Thyroid gland (tissue), 4 donors: ENCODE measurements around the gene LYZL1. TPM values are rescaled to one million over a fixed set of nuclear protein-coding genes. Genes with fewer than 3 reads are reported as not detected.
A peak's percentile ranks its signal among the peaks of the same experiment; 100 is the strongest.
"Not testable (repeated sequence)": the region's sequence is repeated elsewhere in the genome, so short reads cannot be mapped to it uniquely, and the experiment has no call there.

Experiments
- DNase-seq, 2 donors: peaks; one replicate each; pipeline ENCODE4 v3.0.0-alpha.2; 2019
- H3K27ac ChIP-seq, 3 donors: fragments of 200-600 bp; sonication (generic); 1 replicate in 2 of 3; 2 replicates in 1 of 3; pipeline ENCODE4 v1.5.1; 2016 to 2019; ENCODE audit warnings: mild to moderate bottlenecking in 1 of 3, moderate library complexity in 1 of 3
- H3K27me3 ChIP-seq: fragments of 200-600 bp; sonication (generic); one replicate; pipeline ENCODE4 v1.5.1; 2019
- H3K36me3 ChIP-seq, 2 donors: fragments of 200-600 bp; sonication (generic); one replicate each; pipeline ENCODE4 v1.5.1; 2016 to 2019
- H3K4me1 ChIP-seq, 2 donors: fragments of 200-600 bp; sonication (generic); one replicate each; pipeline ENCODE4 v1.5.1; 2017 to 2019
- H3K4me3 ChIP-seq, 3 donors: fragments of 200-600 bp; sonication (generic); replicated peaks in 1 of 3; 1 replicate in 2 of 3; 2 replicates in 1 of 3; pipeline ENCODE4 v1.5.1; 2016; ENCODE audit warnings: mild to moderate bottlenecking in 1 of 3
- H3K9me3 ChIP-seq: fragments of 200-600 bp; sonication (generic); one replicate; pipeline ENCODE4 v1.5.1; 2017
- CTCF ChIP-seq, 6 experiments: fragments of 200-600 bp in 3 of 6; fragments of 450-650 bp in 3 of 6; sonication (generic) in 3 of 6; IDR thresholded peaks; one replicate each; pipeline ENCODE4 v1.5.1; 2016 to 2019; ENCODE audit warnings: antibody characterized with exemption in 6 of 6, mild to moderate bottlenecking in 2 of 6, inconsistent platforms in 1 of 6, moderate library complexity in 1 of 6
- POLR2A ChIP-seq, 2 donors: fragments of 450-650 bp; IDR thresholded peaks; one replicate each; pipeline ENCODE4 v1.6.1; 2017; ENCODE audit warnings: antibody characterized with exemption in 2 of 2, mild to moderate bottlenecking in 2 of 2, moderate library complexity in 1 of 2
- WGBS, 2 donors: methylation state at CpG; one replicate each; pipeline ENCODE4 v1.1.5; 2017; 5-methylcytosine and 5-hydroxymethylcytosine counted together
- intact Hi-C: fragments of 100-400 bp; cut with DNase I; formaldehyde crosslinking; loops from one replicate; pipeline ENCODE4 v1.15.1; 2023
- total RNA-seq, 4 donors: library from RNA; depleted of rRNA; stranded (reverse); fragments of >200 nt; gene quantifications; one replicate each; pipeline ENCODE4 v1.2.3, GENCODE V29; 2016

Gene LYZL1
- under 1 TPM in 1 of 4 donors, not detected in 3; 0.81 TPM for total RNA-seq

GRCh38 chr10:29288906-29289305 lies at the start of gene LYZL1:
Gene LYZL1 (plus strand): TSS chr10:29289070. CDS start chr10:29291868, 2,798 bp downstream.
- H3K9me3 ChIP-seq, H3K36me3 ChIP-seq, H3K27me3 ChIP-seq, intact Hi-C loops, DNase-seq, H3K4me3 ChIP-seq, H3K27ac ChIP-seq, H3K4me1 ChIP-seq: not testable (repeated sequence)
- WGBS, 2 donors = 83 to 86% methylated on average over 6 of the region's 6 CpGs

GRCh38 chr10:29239569-29240472 lies 49.0 kb upstream of the LYZL1 start:
- Histone ChIP-seq H3K9me3 (no peaks in the 10 kb centered on the region), H3K4me1 (no peaks in the 10 kb centered on the region), H3K36me3 (no peaks in the 10 kb centered on the region), H3K4me3 (no peak overlapping the region), H3K27ac (no peak overlapping the region), H3K27me3 (no peaks in the 10 kb centered on the region)
- TF ChIP-seq POLR2A (IDR thresholded peaks at IDR 0.05) (no peak), CTCF (IDR thresholded peaks at IDR 0.05) (peak in 2 of 6 experiments; percentile 6 to 31)
- DNase-seq = no peak
- intact Hi-C loops = no loop called here
- 83 to 91% methylated on average over 15 of the region's 15 CpGs for WGBS, 2 donors

GRCh38 chr10:29240986-29241660 lies 47.7 kb upstream of the LYZL1 start:
- TF ChIP-seq POLR2A (IDR thresholded peaks at IDR 0.05) (no peak), CTCF (IDR thresholded peaks at IDR 0.05) (no peak)
- DNase-seq = no peak
- intact Hi-C loops = no loop called here
- H3K27me3 ChIP-seq = no peaks in the 10 kb centered on the region
- H3K9me3 ChIP-seq = no peaks in the 10 kb centered on the region
- H3K4me3 ChIP-seq = no peak overlapping the region
- H3K27ac ChIP-seq = no peak overlapping the region
- H3K4me1 ChIP-seq = no peaks in the 10 kb centered on the region
- WGBS, 2 donors = 77 to 86% methylated on average over 15 of the region's 15 CpGs
- H3K36me3 ChIP-seq = no peaks in the 10 kb centered on the region

GRCh38 chr10:29241925-29242324 lies 46.9 kb upstream of the LYZL1 start:
- no peak for TF ChIP-seq CTCF (IDR thresholded peaks at IDR 0.05)
- no peak for TF ChIP-seq POLR2A (IDR thresholded peaks at IDR 0.05)
- H3K27ac ChIP-seq = no peak overlapping the region
- no peaks in the 10 kb centered on the region for H3K4me1 ChIP-seq
- no peaks in the 10 kb centered on the region for H3K36me3 ChIP-seq
- intact Hi-C loops = no loop called here
- no peak overlapping the region for H3K4me3 ChIP-seq
- H3K27me3 ChIP-seq = no peaks in the 10 kb centered on the region
- DNase-seq = no peak
- H3K9me3 ChIP-seq = no peaks in the 10 kb centered on the region

GRCh38 chr10:29243066-29243465 lies 45.8 kb upstream of the LYZL1 start:
- Histone ChIP-seq H3K4me1 (no peaks in the 10 kb centered on the region), H3K9me3 (no peaks in the 10 kb centered on the region), H3K27ac (no peak overlapping the region), H3K27me3 (no peaks in the 10 kb centered on the region), H3K4me3 (no peak overlapping the region), H3K36me3 (no peaks in the 10 kb centered on the region)
- DNase-seq = no peak
- 65 to 88% methylated on average over 5 of the region's 5 CpGs for WGBS, 2 donors
- no peak for TF ChIP-seq POLR2A (IDR thresholded peaks at IDR 0.05)
- TF ChIP-seq CTCF (IDR thresholded peaks at IDR 0.05) = no peak
- intact Hi-C loops = no loop called here
